Activated CD4-positive, alpha-beta T cell treated with anti-CD3 and anti-CD28 coated beads, Interleukin-2, amount 50 U/mL, for 48 hours (primary cell): ENCODE results near the gene MEGF9.
"Not testable (repeated sequence)": the region's sequence is repeated elsewhere in the genome, so short reads cannot be mapped to it uniquely, and the experiment has no call there.

Experiments
- DNase-seq, 2 experiments: peaks; one replicate each; pipeline ENCODE4 v3.0.0-alpha.2; 2020

Gene MEGF9

GRCh38 chr9:120654272-120654671 is 60.0 kb downstream of the MEGF9 start:
- no peak for DNase-seq

- no peak for DNase-seq
Observed at GRCh38 chr9:120653762-120654161, 60.5 kb downstream of the MEGF9 start.

GRCh38 chr9:120652934-120653333 is 61.3 kb downstream of the MEGF9 start:
- no peak for DNase-seq

- DNase-seq = no peak
Observed at GRCh38 chr9:120650352-120650751, 63.9 kb downstream of the MEGF9 start.

GRCh38 chr9:120648581-120649197 is 65.6 kb downstream of the MEGF9 start:
- DNase-seq = no peak

- DNase-seq = no peak
Observed at GRCh38 chr9:120646948-120647347, 67.3 kb downstream of the MEGF9 start.

- DNase-seq = no peak
Observed at GRCh38 chr9:120645760-120646159, 68.5 kb downstream of the MEGF9 start.

- DNase-seq = no peak
Observed at GRCh38 chr9:120643061-120643460, 71.2 kb downstream of the MEGF9 start.

- DNase-seq = no peak
Observed at GRCh38 chr9:120642129-120642770, 72.0 kb downstream of the MEGF9 start.

GRCh38 chr9:120640874-120641273 is 73.4 kb downstream of the MEGF9 start:
- DNase-seq = not testable (repeated sequence)

GRCh38 chr9:120640380-120640779 is 73.9 kb downstream of the MEGF9 start:
- no peak for DNase-seq

GRCh38 chr9:120637919-120638318 is 76.4 kb downstream of the MEGF9 start:
- DNase-seq = no peak

GRCh38 chr9:120636194-120636957 is 77.9 kb downstream of the MEGF9 start:
- no peak for DNase-seq

- DNase-seq = no peak
Observed at GRCh38 chr9:120635011-120635410, 79.3 kb downstream of the MEGF9 start.

- DNase-seq = no peak
Observed at GRCh38 chr9:120630333-120630732, 83.9 kb downstream of the MEGF9 start.

- DNase-seq = not testable (repeated sequence)
Observed at GRCh38 chr9:120628925-120629497, 85.3 kb downstream of the MEGF9 start.

GRCh38 chr9:120628207-120628924 is 85.9 kb downstream of the MEGF9 start:
- DNase-seq = no peak

- no peak for DNase-seq
Observed at GRCh38 chr9:120627073-120627472, 87.2 kb downstream of the MEGF9 start.

GRCh38 chr9:120626512-120626911 is 87.8 kb downstream of the MEGF9 start:
- no peak for DNase-seq

- DNase-seq = no peak
Observed at GRCh38 chr9:120625222-120625621, 89.0 kb downstream of the MEGF9 start.

- no peak for DNase-seq
Observed at GRCh38 chr9:120622790-120623189, 91.5 kb downstream of the MEGF9 start.

- no peak for DNase-seq
Observed at GRCh38 chr9:120621941-120622340, 92.3 kb downstream of the MEGF9 start.
